AG09309 (cell line): ENCODE data around the gene ARRB2.
"Not testable (repeated sequence)": the region's sequence is repeated elsewhere in the genome, so short reads cannot be mapped to it uniquely, and the experiment has no call there.

Experiments
- DNase-seq: peaks from one replicate; pipeline ENCODE4 v3.0.0-alpha.2; 2010; ENCODE audit warnings: low read depth
- H3K4me3 ChIP-seq: 2 replicates; pipeline ENCODE4 v1.5.1; 2011; ENCODE audit warnings: mild to moderate bottlenecking, low read depth, low read length, moderate library complexity; ENCODE audit not compliant: control insufficient read depth
- CTCF ChIP-seq: IDR thresholded peaks from 2 replicates; pipeline ENCODE4 v1.5.1; 2011; ENCODE audit warnings: mild to moderate bottlenecking, low read depth, low read length, inconsistent platforms; ENCODE audit not compliant: insufficient read depth, control insufficient read depth; ENCODE audit errors: missing control alignments

The ARRB2 gene

GRCh38 chr17:4696437-4696805 is 14.0 kb upstream of the ARRB2 start:
- no peak overlapping the region for H3K4me3 ChIP-seq
- TF ChIP-seq CTCF: no peak
- DNase-seq: no peak

- DNase-seq, H3K4me3 ChIP-seq: not testable (repeated sequence)
Measured at GRCh38 chr17:4699401-4700056, 10.9 kb upstream of the ARRB2 start.

- no peak for DNase-seq
- H3K4me3 ChIP-seq: no peak overlapping the region
- no peak for TF ChIP-seq CTCF
Measured at GRCh38 chr17:4701116-4701515, 9.3 kb upstream of the ARRB2 start.

- DNase-seq: no peak
- H3K4me3 ChIP-seq: peak overlapping the region; percentile 99
- no peak for TF ChIP-seq CTCF
Measured at GRCh38 chr17:4703330-4703691, 7.1 kb upstream of the ARRB2 start.

- not testable (repeated sequence) for DNase-seq
Measured at GRCh38 chr17:4704574-4704907, 5.9 kb upstream of the ARRB2 start.

GRCh38 chr17:4704991-4705390 is 5.4 kb upstream of the ARRB2 start:
- H3K4me3 ChIP-seq: no peak overlapping the region
- DNase-seq: no peak
- no peak for TF ChIP-seq CTCF

More at GRCh38 chr17:4704574-4704907, 5.9 kb upstream of the ARRB2 start:
- peak overlapping the region; percentile 99 for H3K4me3 ChIP-seq

- no peak for TF ChIP-seq CTCF
- DNase-seq: no peak
Measured at GRCh38 chr17:4706121-4706520, 4.3 kb upstream of the ARRB2 start.

GRCh38 chr17:4708436-4708835 is 2.0 kb upstream of the ARRB2 start:
- TF ChIP-seq CTCF: no peak
- DNase-seq: no peak
- no peak overlapping the region for H3K4me3 ChIP-seq

More at GRCh38 chr17:4706121-4706520, 4.3 kb upstream of the ARRB2 start:
- H3K4me3 ChIP-seq: no peak overlapping the region
